B cell (primary cell): ENCODE results near the gene NME7.

Source experiments
- EZH2 ChIP-seq: IDR thresholded peaks from 2 replicates; pipeline ENCODE4 v1.6.1; 2012; ENCODE audit warnings: borderline replicate concordance, low read depth, mild to moderate bottlenecking, moderate library complexity, low read length; ENCODE audit not compliant: insufficient read depth, poor library complexity, severe bottlenecking
- TF ChIP-seq, protein P1 (sequence below): fragments of 200-600 bp; IDR thresholded peaks from one replicate; pipeline ENCODE4 v1.8.0; 2022; ENCODE audit warnings: antibody characterized with exemption, mild to moderate bottlenecking

DNA sequence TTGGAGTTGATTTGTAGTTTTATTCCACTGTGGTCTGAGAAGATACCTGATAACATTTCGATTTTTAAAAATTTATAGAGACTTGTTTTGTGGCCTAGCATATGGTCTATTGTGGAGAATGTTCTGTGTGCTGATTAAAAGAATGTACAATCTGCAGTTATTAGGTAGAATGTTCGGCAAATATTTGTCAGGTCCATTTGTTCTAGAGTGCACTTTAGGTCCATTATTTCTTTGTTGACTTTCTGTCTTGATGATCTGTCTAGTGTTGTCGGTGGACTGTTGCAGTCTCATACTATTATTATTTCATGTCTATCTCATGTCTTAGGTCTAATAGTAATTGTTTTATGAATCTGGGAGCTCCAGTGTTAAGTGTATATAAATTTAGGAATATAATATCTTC lies 116.8 kb downstream of the NME7 start:
- TF ChIP-seq, protein P1, sequence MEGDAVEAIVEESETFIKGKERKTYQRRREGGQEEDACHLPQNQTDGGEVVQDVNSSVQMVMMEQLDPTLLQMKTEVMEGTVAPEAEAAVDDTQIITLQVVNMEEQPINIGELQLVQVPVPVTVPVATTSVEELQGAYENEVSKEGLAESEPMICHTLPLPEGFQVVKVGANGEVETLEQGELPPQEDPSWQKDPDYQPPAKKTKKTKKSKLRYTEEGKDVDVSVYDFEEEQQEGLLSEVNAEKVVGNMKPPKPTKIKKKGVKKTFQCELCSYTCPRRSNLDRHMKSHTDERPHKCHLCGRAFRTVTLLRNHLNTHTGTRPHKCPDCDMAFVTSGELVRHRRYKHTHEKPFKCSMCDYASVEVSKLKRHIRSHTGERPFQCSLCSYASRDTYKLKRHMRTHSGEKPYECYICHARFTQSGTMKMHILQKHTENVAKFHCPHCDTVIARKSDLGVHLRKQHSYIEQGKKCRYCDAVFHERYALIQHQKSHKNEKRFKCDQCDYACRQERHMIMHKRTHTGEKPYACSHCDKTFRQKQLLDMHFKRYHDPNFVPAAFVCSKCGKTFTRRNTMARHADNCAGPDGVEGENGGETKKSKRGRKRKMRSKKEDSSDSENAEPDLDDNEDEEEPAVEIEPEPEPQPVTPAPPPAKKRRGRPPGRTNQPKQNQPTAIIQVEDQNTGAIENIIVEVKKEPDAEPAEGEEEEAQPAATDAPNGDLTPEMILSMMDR = no peak
- no peak for TF ChIP-seq EZH2
